ENCODE data around the gene TMEM135. TPM values are rescaled to one million over a fixed set of nuclear protein-coding genes. Genes with fewer than 3 reads are reported as not detected.

The TMEM135 gene
- total RNA-seq, 5 donors from 2014 or later (not counting 1 experiment from before 2014, with no cell fraction given), result 6.3 to 20.8 (median 12.7) TPM

DNA sequence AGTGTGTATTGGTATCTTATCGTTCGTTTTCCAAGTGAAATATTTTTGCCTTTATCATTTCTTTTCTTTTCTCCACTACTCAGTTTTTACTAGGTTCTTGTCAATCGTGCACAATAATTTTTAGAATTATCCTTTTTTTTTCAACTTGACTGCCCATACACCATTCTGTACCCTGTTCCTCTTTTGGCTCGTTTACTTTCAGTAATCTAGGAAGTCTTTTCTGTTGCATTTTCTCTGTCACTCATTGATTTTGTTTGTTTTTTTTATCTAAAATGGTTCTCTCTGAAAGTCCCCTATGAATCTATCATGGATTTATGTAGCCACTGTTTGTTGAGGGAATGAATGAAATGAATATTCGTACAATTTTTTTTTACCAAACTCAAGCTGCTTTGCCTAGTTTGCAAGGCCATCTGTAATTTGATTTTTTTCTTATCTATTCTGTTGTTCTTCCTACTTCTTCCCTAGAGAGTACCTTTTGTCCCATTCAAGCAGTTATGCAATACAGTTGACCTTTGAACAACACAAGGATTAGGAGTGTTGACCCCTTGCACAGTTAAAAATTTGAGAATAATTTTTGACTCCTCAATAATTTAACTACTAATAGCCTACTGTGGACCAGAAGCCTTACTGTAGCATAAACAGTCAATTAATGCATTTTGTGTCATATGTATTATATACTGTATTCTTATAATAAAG lies 166.3 kb downstream of the TMEM135 start:
- no peak overlapping the region for H3K27ac ChIP-seq (ENCODE audit: low read length)
- Mint-ChIP-seq H3K27me3 (no peaks in the 10 kb centered on the region), H3K36me3 (peaks cover 32% of the 10 kb centered on the region), H3K9me3 (peaks cover 2 to 14% (median 6%) of the 10 kb centered on the region in 3 donors), H3K27ac (no peak overlapping the region), H3K4me1 (no peaks in the 10 kb centered on the region), H3K4me3 (no peak overlapping the region)
- H3K27me3 ChIP-seq (replicated peaks in 1 of 2; ENCODE audit: control insufficient read depth in 2 of 2, extremely low read depth in 1 of 2, insufficient read depth in 2 of 2, low read length in 1 of 2), result no peaks in the 10 kb centered on the region
- no peak for DNase-seq
- no peaks in the 10 kb centered on the region for H3K36me3 ChIP-seq (ENCODE audit: control insufficient read depth in 2 of 2, extremely low read depth in 1 of 2, insufficient read depth in 1 of 2, low read length in 1 of 2)
- WGBS (ENCODE audit: insufficient coverage), result no CpG with 5 or more reads among the region's 5 CpGs
- no peaks in the 10 kb centered on the region for H3K9me3 ChIP-seq
- no peak overlapping the region for H3K4me3 ChIP-seq (ENCODE audit: control insufficient read depth in 1 of 2, extremely low read depth in 1 of 2, low read length in 1 of 2)
- no peak for ATAC-seq (replicated peaks in 1 of 4)
- POLR2A ChIA-PET, result no interaction called here
- CTCF ChIA-PET, result interaction anchor here in 1 of 2 donors (0.6 kb wide), 1 partner anchor 1105 kb away, joined by 5 read pairs; no protein-coding TSS in a partner anchor
- no peaks in the 10 kb centered on the region for H3K4me1 ChIP-seq (ENCODE audit: control insufficient read depth in 1 of 2, extremely low read depth in 1 of 2, insufficient read depth in 2 of 2, low read length in 2 of 2)

DNA sequence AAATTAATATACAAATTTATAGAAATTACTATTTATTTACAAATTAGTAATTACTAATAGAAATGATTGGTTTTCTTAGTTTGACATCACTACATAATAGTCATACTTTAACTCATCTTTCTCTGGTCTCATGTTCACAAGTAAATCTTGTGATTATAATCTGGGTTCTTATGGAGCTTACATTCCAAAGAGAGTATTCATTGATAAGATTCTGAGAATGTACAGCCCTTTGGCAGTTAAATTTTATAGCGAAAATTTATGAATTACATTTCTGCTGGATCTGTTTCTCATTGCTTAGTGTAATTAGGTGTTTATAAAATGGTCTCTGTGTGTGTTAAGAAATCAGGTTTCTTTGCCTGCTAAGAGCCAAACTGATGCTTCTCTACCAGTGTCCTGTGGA lies 175.2 kb downstream of the TMEM135 start:
- CTCF ChIA-PET, result no interaction called here
- no peak overlapping the region for H3K4me3 Mint-ChIP-seq
- no peak overlapping the region for H3K27ac Mint-ChIP-seq
- H3K9me3 ChIP-seq, result no peaks in the 10 kb centered on the region
- H3K27me3 ChIP-seq (replicated peaks in 1 of 2; ENCODE audit: control insufficient read depth in 2 of 2, extremely low read depth in 1 of 2, insufficient read depth in 2 of 2, low read length in 1 of 2), result no peaks in the 10 kb centered on the region
- H3K4me1 ChIP-seq (ENCODE audit: control insufficient read depth in 1 of 2, extremely low read depth in 1 of 2, insufficient read depth in 2 of 2, low read length in 2 of 2), result no peaks in the 10 kb centered on the region
- no peak overlapping the region for H3K4me3 ChIP-seq (ENCODE audit: control insufficient read depth in 1 of 2, extremely low read depth in 1 of 2, low read length in 1 of 2)
- 100% methylated on average over 1 of the region's 1 CpG for WGBS (ENCODE audit: insufficient coverage)
- peaks cover 3 to 16% (median 4%) of the 10 kb centered on the region in 3 donors for H3K9me3 Mint-ChIP-seq
- no peaks in the 10 kb centered on the region for H3K27me3 Mint-ChIP-seq
- H3K36me3 Mint-ChIP-seq, result peaks cover 11% of the 10 kb centered on the region
- DNase-seq (no peak), ATAC-seq (replicated peaks in 1 of 4) (no peak)
- H3K4me1 Mint-ChIP-seq, result peaks cover 6 to 11% (median 10%) of the 10 kb centered on the region in 3 donors
- H3K36me3 ChIP-seq (ENCODE audit: control insufficient read depth in 2 of 2, extremely low read depth in 1 of 2, insufficient read depth in 1 of 2, low read length in 1 of 2), result no peaks in the 10 kb centered on the region
- POLR2A ChIA-PET, result no interaction called here
- no peak overlapping the region for H3K27ac ChIP-seq (ENCODE audit: low read length)

DNA sequence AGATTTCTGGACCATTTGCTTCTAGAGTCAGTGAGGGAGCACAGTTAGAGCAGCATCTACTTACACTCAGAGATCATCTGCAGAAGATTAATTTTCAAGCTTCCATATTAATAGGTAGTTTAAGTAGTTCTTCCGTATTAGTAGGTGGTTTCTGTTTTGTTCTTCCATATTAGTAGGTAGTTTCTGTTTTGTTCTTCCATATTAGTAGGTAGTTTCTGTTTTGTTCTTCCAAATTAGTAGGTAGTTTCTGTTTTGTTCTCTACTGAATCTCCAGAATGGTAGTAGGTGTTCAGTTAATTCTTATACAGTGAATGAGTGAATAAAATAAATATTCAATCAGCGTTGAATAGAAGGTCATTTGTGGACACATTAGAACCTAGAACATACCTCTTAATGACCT lies 175.7 kb downstream of the TMEM135 start:
- Mint-ChIP-seq H3K27me3 (no peaks in the 10 kb centered on the region), H3K27ac (no peak overlapping the region), H3K4me1 (peaks cover 6 to 11% (median 10%) of the 10 kb centered on the region in 3 donors), H3K36me3 (peaks cover 8% of the 10 kb centered on the region), H3K9me3 (peaks cover 0 to 12% (median 4%) of the 10 kb centered on the region in 3 donors), H3K4me3 (no peak overlapping the region)
- ChIA-PET CTCF (no interaction called here), POLR2A (no interaction called here)
- no CpG with 5 or more reads among the region's 2 CpGs for WGBS (ENCODE audit: insufficient coverage)
- Histone ChIP-seq H3K27ac (ENCODE audit: low read length) (no peak overlapping the region), H3K9me3 (no peaks in the 10 kb centered on the region), H3K27me3 (replicated peaks in 1 of 2; ENCODE audit: control insufficient read depth in 2 of 2, extremely low read depth in 1 of 2, insufficient read depth in 2 of 2, low read length in 1 of 2) (no peaks in the 10 kb centered on the region), H3K4me3 (ENCODE audit: control insufficient read depth in 1 of 2, extremely low read depth in 1 of 2, low read length in 1 of 2) (no peak overlapping the region), H3K36me3 (ENCODE audit: control insufficient read depth in 2 of 2, extremely low read depth in 1 of 2, insufficient read depth in 1 of 2, low read length in 1 of 2) (no peaks in the 10 kb centered on the region), H3K4me1 (ENCODE audit: control insufficient read depth in 1 of 2, extremely low read depth in 1 of 2, insufficient read depth in 2 of 2, low read length in 2 of 2) (no peaks in the 10 kb centered on the region)
- ATAC-seq (replicated peaks in 1 of 4), result no peak
- DNase-seq, result no peak

DNA sequence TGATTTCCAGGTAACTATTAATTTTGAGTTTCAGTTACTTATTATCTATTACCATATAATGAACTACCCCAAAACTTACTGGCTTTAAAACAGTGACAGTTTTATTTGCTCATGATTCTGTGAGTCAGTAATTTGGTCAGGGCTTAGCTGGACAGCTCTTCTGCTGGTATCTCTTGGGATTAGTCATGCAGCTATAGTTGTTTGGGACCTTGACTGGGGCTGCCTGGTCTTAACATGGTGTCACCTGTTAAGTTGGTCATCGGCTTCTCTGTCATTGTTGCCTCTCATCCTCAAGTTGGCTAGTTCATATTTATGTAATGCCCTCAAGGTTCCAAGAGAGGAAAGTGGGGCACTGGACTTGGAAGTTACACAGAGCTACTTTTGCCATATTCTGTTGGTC lies 177.5 kb downstream of the TMEM135 start:
- Histone ChIP-seq H3K9me3 (no peaks in the 10 kb centered on the region), H3K4me3 (ENCODE audit: control insufficient read depth in 1 of 2, extremely low read depth in 1 of 2, low read length in 1 of 2) (no peak overlapping the region), H3K4me1 (ENCODE audit: control insufficient read depth in 1 of 2, extremely low read depth in 1 of 2, insufficient read depth in 2 of 2, low read length in 2 of 2) (no peaks in the 10 kb centered on the region), H3K36me3 (ENCODE audit: control insufficient read depth in 2 of 2, extremely low read depth in 1 of 2, insufficient read depth in 1 of 2, low read length in 1 of 2) (no peaks in the 10 kb centered on the region), H3K27me3 (replicated peaks in 1 of 2; ENCODE audit: control insufficient read depth in 2 of 2, extremely low read depth in 1 of 2, insufficient read depth in 2 of 2, low read length in 1 of 2) (no peaks in the 10 kb centered on the region), H3K27ac (ENCODE audit: low read length) (no peak overlapping the region)
- no peak for ATAC-seq (replicated peaks in 1 of 4)
- POLR2A ChIA-PET, result no interaction called here
- peaks cover 6 to 11% (median 10%) of the 10 kb centered on the region in 3 donors for H3K4me1 Mint-ChIP-seq
- peaks cover 3% of the 10 kb centered on the region for H3K36me3 Mint-ChIP-seq
- DNase-seq, result no peak
- H3K4me3 Mint-ChIP-seq, result no peak overlapping the region
- no peaks in the 10 kb centered on the region for H3K27me3 Mint-ChIP-seq
- WGBS (ENCODE audit: insufficient coverage), result 100% methylated on average over 1 of the region's 1 CpG
- CTCF ChIA-PET, result no interaction called here
- H3K9me3 Mint-ChIP-seq, result no peaks in the 10 kb centered on the region
- no peak overlapping the region for H3K27ac Mint-ChIP-seq

DNA sequence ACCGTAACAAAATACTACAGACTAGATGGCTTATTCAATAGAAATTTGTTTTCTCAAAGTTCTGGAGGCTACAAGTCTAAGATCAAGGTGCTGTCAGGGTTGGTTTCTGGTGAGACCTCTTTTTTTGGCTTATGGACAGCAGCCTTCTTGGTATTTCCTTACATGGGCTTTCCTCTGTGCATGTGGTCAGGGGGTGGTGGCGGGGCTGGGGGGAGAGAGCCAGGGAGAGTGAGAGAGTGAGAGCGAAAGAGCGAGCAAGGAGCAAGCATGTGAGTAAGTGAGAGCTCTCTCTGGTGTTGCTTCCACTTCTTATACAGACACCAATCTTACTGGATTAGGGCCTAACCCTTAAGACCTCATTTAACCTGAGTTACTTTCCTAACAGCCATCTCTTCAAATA lies 181.5 kb downstream of the TMEM135 start:
- Mint-ChIP-seq H3K27me3 (no peaks in the 10 kb centered on the region), H3K9me3 (no peaks in the 10 kb centered on the region), H3K36me3 (peaks cover 8% of the 10 kb centered on the region), H3K27ac (no peak overlapping the region), H3K4me1 (no peaks in the 10 kb centered on the region), H3K4me3 (no peak overlapping the region)
- WGBS (ENCODE audit: insufficient coverage), result no CpG with 5 or more reads among the region's 4 CpGs
- H3K9me3 ChIP-seq, result no peaks in the 10 kb centered on the region
- DNase-seq, result peak in 6 of 35 experiments; percentile 0 to 19 (median 2)
- H3K4me1 ChIP-seq (ENCODE audit: control insufficient read depth in 1 of 2, extremely low read depth in 1 of 2, insufficient read depth in 2 of 2, low read length in 2 of 2), result no peaks in the 10 kb centered on the region
- H3K36me3 ChIP-seq (ENCODE audit: control insufficient read depth in 2 of 2, extremely low read depth in 1 of 2, insufficient read depth in 1 of 2, low read length in 1 of 2), result no peaks in the 10 kb centered on the region
- H3K4me3 ChIP-seq (ENCODE audit: control insufficient read depth in 1 of 2, extremely low read depth in 1 of 2, low read length in 1 of 2), result no peak overlapping the region
- no peaks in the 10 kb centered on the region for H3K27me3 ChIP-seq (replicated peaks in 1 of 2; ENCODE audit: control insufficient read depth in 2 of 2, extremely low read depth in 1 of 2, insufficient read depth in 2 of 2, low read length in 1 of 2)
- POLR2A ChIA-PET, result no interaction called here
- ATAC-seq (replicated peaks in 1 of 4), result no peak
- H3K27ac ChIP-seq (ENCODE audit: low read length), result no peak overlapping the region
- CTCF ChIA-PET, result interaction anchor here in 1 of 2 donors (0.6 kb wide), 1 partner anchor 736 kb away, joined by 4 read pairs; no protein-coding TSS in a partner anchor

DNA sequence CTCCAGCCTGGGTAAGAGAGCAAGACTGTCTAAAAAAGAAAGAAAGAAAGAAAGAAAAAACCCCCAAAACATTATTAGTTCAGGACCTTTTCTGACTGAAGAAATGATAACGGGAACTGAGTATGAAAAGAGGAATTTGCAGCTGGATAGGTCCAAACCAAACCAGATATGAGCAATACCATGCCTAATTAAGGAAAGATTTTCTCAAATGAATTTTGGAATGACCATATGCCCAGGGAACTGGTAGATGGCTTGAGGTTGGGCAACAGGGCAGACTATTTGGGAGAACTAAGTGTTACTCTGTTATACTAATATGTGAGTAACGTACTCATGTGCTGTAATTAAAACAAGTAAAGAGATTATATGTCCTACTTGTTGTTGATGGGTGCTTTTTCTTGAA lies 186.1 kb downstream of the TMEM135 start:
- H3K36me3 ChIP-seq (ENCODE audit: control insufficient read depth in 2 of 2, extremely low read depth in 1 of 2, insufficient read depth in 1 of 2, low read length in 1 of 2), result no peaks in the 10 kb centered on the region
- no peaks in the 10 kb centered on the region for H3K4me1 ChIP-seq (ENCODE audit: control insufficient read depth in 1 of 2, extremely low read depth in 1 of 2, insufficient read depth in 2 of 2, low read length in 2 of 2)
- Mint-ChIP-seq H3K27me3 (no peaks in the 10 kb centered on the region), H3K9me3 (no peaks in the 10 kb centered on the region), H3K27ac (no peak overlapping the region), H3K4me3 (no peak overlapping the region), H3K4me1 (no peaks in the 10 kb centered on the region), H3K36me3 (peaks cover 11% of the 10 kb centered on the region)
- WGBS (ENCODE audit: insufficient coverage), result no CpG with 5 or more reads among the region's 2 CpGs
- CTCF ChIA-PET, result no interaction called here
- ATAC-seq (replicated peaks in 1 of 4) (no peak), DNase-seq (no peak)
- no peak overlapping the region for H3K4me3 ChIP-seq (ENCODE audit: control insufficient read depth in 1 of 2, extremely low read depth in 1 of 2, low read length in 1 of 2)
- H3K27me3 ChIP-seq (replicated peaks in 1 of 2; ENCODE audit: control insufficient read depth in 2 of 2, extremely low read depth in 1 of 2, insufficient read depth in 2 of 2, low read length in 1 of 2), result no peaks in the 10 kb centered on the region
- no peaks in the 10 kb centered on the region for H3K9me3 ChIP-seq
- H3K27ac ChIP-seq (ENCODE audit: low read length), result no peak overlapping the region
- POLR2A ChIA-PET, result no interaction called here

Data from T-cell (primary cell).